K562 (cell line): Measurements from ENCODE around the gene DDX51. TPM values are rescaled to one million over a fixed set of nuclear protein-coding genes. Genes with fewer than 3 reads are reported as not detected.

Experiments
- ATAC-seq: fragments of 200-7000 bp; cut with Tn5 transposase; 3 replicates; pipeline ENCODE4 v1.9.1; 2020; ENCODE audit warnings: moderate library complexity
- BruUV-seq: library from RNA; stranded (reverse); fragments of 400-500 nt; replicated peaks from 2 replicates; lab custom pipeline; 2021; lab: Mats Ljungman, UMichigan
- CTCF ChIA-PET: fragments of 300-600 bp; formaldehyde crosslinking; extraction: SDS; loops from one replicate; lab custom pipeline; 2021; ENCODE audit warnings: low intra/inter-chr PET ratio; lab: Yijun Ruan, JAX
- POLR2A ChIA-PET: fragments of 300-600, 350-650 bp; sonication (Branson Sonifier 250); formaldehyde crosslinking; extraction: SDS; loops from one replicate; lab custom pipeline; 2021; ENCODE audit warnings: antibody characterized with exemption, inconsistent platforms; lab: Yijun Ruan, JAX
- DNase-seq, 4 experiments: peaks; one replicate each; pipeline versions ENCODE4 v3.0.0 to v3.0.0-alpha.2; 2011 to 2018; ENCODE audit warnings: low spot score in 3 of 4, mixed read lengths in 3 of 4; ENCODE audit errors: extremely low read depth in 1 of 4
- FAIRE-seq: peaks from 2 replicates; lab custom pipeline; 2011; peaks lifted over from hg19 to GRCh38; lab: Jason Lieb, UNC
- H2AFZ ChIP-seq: 2 replicates; pipeline ENCODE4 v1.6.0; 2011; ENCODE audit warnings: low read depth, low read length, control low read depth, inconsistent platforms
- H3K27ac ChIP-seq: fragments of 200-600 bp; 3 replicates; pipeline ENCODE4 v1.8.0; 2011; ENCODE audit warnings: low read depth, mild to moderate bottlenecking, control low read depth, inconsistent platforms, low read length, moderate library complexity, mixed read lengths; ENCODE audit errors: extremely low read depth
- H3K27me3 ChIP-seq, 2 experiments: fragments of 300-600 bp in 1 of 2; 2 replicates in 1 of 2; 3 replicates in 1 of 2; pipeline versions ENCODE4 v1.6.0 to v1.8.0; 2011; ENCODE audit warnings: inconsistent platforms in 2 of 2, low read length in 2 of 2, mild to moderate bottlenecking in 1 of 2, mixed read lengths in 1 of 2, moderate library complexity in 1 of 2; ENCODE audit not compliant: control insufficient read depth in 2 of 2, insufficient read depth in 2 of 2
- H3K36me3 ChIP-seq: fragments of 300-600 bp; 3 replicates; pipeline ENCODE4 v1.8.0; 2011; ENCODE audit warnings: mild to moderate bottlenecking, low read length, inconsistent platforms; ENCODE audit not compliant: control insufficient read depth, insufficient read depth
- H3K4me1 ChIP-seq, 2 experiments: fragments of 200-600 bp in 1 of 2; replicated peaks in 1 of 2; 2 replicates in 1 of 2; 3 replicates in 1 of 2; pipeline versions ENCODE4 v1.5.1 to v1.8.0; 2011; ENCODE audit warnings: inconsistent platforms in 2 of 2, low read length in 2 of 2, mild to moderate bottlenecking in 1 of 2, mixed read lengths in 1 of 2, moderate library complexity in 1 of 2; ENCODE audit not compliant: control insufficient read depth in 2 of 2, insufficient read depth in 2 of 2
- H3K4me2 ChIP-seq: 2 replicates; pipeline ENCODE4 v1.6.1; 2011; ENCODE audit warnings: low read length, control low read depth, inconsistent platforms, mixed read lengths; ENCODE audit not compliant: insufficient read depth
- H3K4me3 ChIP-seq: fragments of 200-600 bp; sonication (generic), shearing (Covaris generic); 2 replicates; pipeline ENCODE4 v1.5.1; 2016; ENCODE audit warnings: control low read depth, inconsistent platforms
- H3K79me2 ChIP-seq: fragments of 200-600 bp; 3 replicates; pipeline ENCODE4 v1.8.0; 2011; ENCODE audit warnings: low read length, inconsistent platforms; ENCODE audit not compliant: control insufficient read depth, insufficient read depth
- H3K9ac ChIP-seq, 2 experiments: 2 replicates each; pipeline versions ENCODE4 v1.6.0 to v1.6.1; 2011; ENCODE audit warnings: low read depth in 2 of 2, low read length in 2 of 2, control low read depth in 1 of 2, inconsistent platforms in 1 of 2, mild to moderate bottlenecking in 1 of 2, mixed read lengths in 1 of 2; ENCODE audit not compliant: insufficient read depth in 1 of 2
- H3K9me1 ChIP-seq: one replicate; pipeline ENCODE4 v1.6.0; 2011; ENCODE audit warnings: inconsistent platforms, mild to moderate bottlenecking, low read length, moderate library complexity; ENCODE audit not compliant: control insufficient read depth, insufficient read depth
- H3K9me3 ChIP-seq: replicated peaks from 2 replicates; pipeline ENCODE4 v1.5.1; 2011; ENCODE audit warnings: low read depth, low read length, inconsistent platforms; ENCODE audit not compliant: control insufficient read depth, insufficient read depth
- H4K20me1 ChIP-seq: replicated peaks from 2 replicates; pipeline ENCODE4 v1.6.1; 2011; ENCODE audit warnings: low read length, inconsistent platforms, mixed read lengths; ENCODE audit not compliant: control insufficient read depth, insufficient read depth
- CTCF ChIP-seq, 3 experiments: IDR thresholded peaks in 2 of 3; conservative IDR thresholded peaks in 1 of 3; 2 replicates each; pipeline ENCODE4 v1.5.1; 2011 to 2012; ENCODE audit warnings: low read length in 3 of 3, mild to moderate bottlenecking in 3 of 3, control low read depth in 2 of 3, improper control_type of control experiment in 1 of 3, inconsistent platforms in 1 of 3, low read depth in 1 of 3, mixed read lengths in 1 of 3, moderate library complexity in 1 of 3; ENCODE audit not compliant: insufficient read depth in 2 of 3
- NUFIP1 ChIP-seq: fragments of 450-650 bp; IDR thresholded peaks from 2 replicates; pipeline ENCODE4 v1.6.1; 2018; ENCODE audit not compliant: partially characterized antibody
- TAF1 ChIP-seq: IDR thresholded peaks from 2 replicates; pipeline ENCODE4 v1.6.1; 2011; ENCODE audit warnings: mild to moderate bottlenecking, low read length, moderate library complexity; ENCODE audit not compliant: insufficient read depth, control insufficient read depth, severe bottlenecking; ENCODE audit errors: extremely low read depth
- ZBTB33 ChIP-seq: sonication (generic); formaldehyde crosslinking; IDR thresholded peaks from 2 replicates; pipeline ENCODE4 v1.8.1; 2023; ENCODE audit warnings: mild to moderate bottlenecking, missing genetic modification reagents
- ZNF57 ChIP-seq: fragments of 450-650 bp; formaldehyde crosslinking; IDR thresholded peaks from 2 replicates; pipeline ENCODE4 v1.4.0; 2020; ENCODE audit warnings: mild to moderate bottlenecking, moderate library complexity
- WGBS: fragments of 100-300 bp; shearing (Covaris generic); methylation state at CpG from one replicate; pipeline ENCODE4 v1.1.6; 2016; ENCODE audit warnings: low coverage, mixed read lengths; ENCODE audit not compliant: insufficient coverage; ENCODE audit errors: missing lambda C conversion rate; 5-methylcytosine and 5-hydroxymethylcytosine counted together
- in situ Hi-C: fragments of 300-500 bp; cut with MboI; formaldehyde crosslinking; loops from 4 replicates; pipeline ENCODE4 v1.15.0; 2018; ENCODE audit warnings: inconsistent platforms, mixed read lengths
- intact Hi-C: fragments of 100-400 bp; cut with micrococcal nuclease; formaldehyde crosslinking; loops from 2 replicates; pipeline ENCODE4 v1.14.2; 2022
- polyA plus RNA-seq, 8 experiments: library from polyadenylated mRNA; depleted of rRNA in 4 of 8; stranded (reverse) in 5 of 8; unstranded in 3 of 8; fragments of >200 nt; fragmentation: Nextera tagmentation in 2 of 8; fragmentation: Illumina TruSeq in 1 of 8; extraction: Ambion mirVana in 2 of 8; extraction: Trizol in 1 of 8; gene quantifications; 2 replicates each; pipeline versions ENCODE4 v1.2.1 to v1.2.3, GENCODE V29; 2011 to 2014; ENCODE audit warnings: inconsistent platforms in 1 of 8, missing spikeins in 1 of 8
- total RNA-seq, 7 experiments: library from RNA; depleted of rRNA in 6 of 7; stranded (reverse); fragments of >200 nt in 6 of 7; fragmentation: Illumina TruSeq in 2 of 7; extraction: Trizol in 2 of 7; gene quantifications; 2 replicates each; pipeline versions ENCODE4 v1.2.1 to v1.2.3, GENCODE V29; 2011 to 2021; ENCODE audit warnings: low replicate concordance in 1 of 7
- TF ChIP-seq, protein P1 (sequence below), 2 experiments: fragments of 200-800 bp in 1 of 2; sonication (Bioruptor generic) in 1 of 2; sonication (generic) in 1 of 2; formaldehyde crosslinking in 1 of 2; IDR thresholded peaks in 1 of 2; conservative IDR thresholded peaks in 1 of 2; 2 replicates each; pipeline versions ENCODE4 v1.5.0 to v1.6.1; 2016 to 2020; ENCODE audit warnings: missing compliant biosample characterization in 1 of 2, missing genetic modification characterization in 1 of 2, missing genetic modification reagents in 1 of 2

The DDX51 gene
- total and polyA plus RNA-seq, 9 of the 15 experiments (the other 6 are each of a cell fraction or from before 2014, with no cell fraction given) = 1.1 to 35.9 (median 12.4) TPM

- FAIRE-seq (no peak), DNase-seq (no peak), ATAC-seq (peak; percentile 59)
- H3K9ac ChIP-seq = no peak overlapping the region
- no peak overlapping the region for H3K27ac ChIP-seq
- H3K4me2 ChIP-seq = no peak overlapping the region
- H3K4me1 ChIP-seq = peaks cover 0 to 47% of the 10 kb centered on the region in 2 experiments; a peak in 4 of 5 replicates
- in situ Hi-C loops = no loop called here
- no peak overlapping the region for H2AFZ ChIP-seq
- no peaks in the 10 kb centered on the region for H3K9me1 ChIP-seq
- BruUV-seq = no TSS peak
- TF ChIP-seq ZBTB33 (CRISPR knock-in tag) (0 out of 2 replicates have a peak, but pooled peaks have one; percentile 24), ZNF57 (no peak), CTCF (IDR thresholded peaks at IDR 0.05 in 2 of 3, conservative IDR thresholded peaks at IDR 0.05 in 1 of 3; ENCODE audit: insufficient read depth in 2 of 3, low read depth in 1 of 3, low read length in 3 of 3) (0 out of 6 replicates have a peak, but pooled peaks have one; percentile 10 to 27 (median 26)), NUFIP1 (no peak), TAF1 (no peak)
- TF ChIP-seq, protein P1, sequence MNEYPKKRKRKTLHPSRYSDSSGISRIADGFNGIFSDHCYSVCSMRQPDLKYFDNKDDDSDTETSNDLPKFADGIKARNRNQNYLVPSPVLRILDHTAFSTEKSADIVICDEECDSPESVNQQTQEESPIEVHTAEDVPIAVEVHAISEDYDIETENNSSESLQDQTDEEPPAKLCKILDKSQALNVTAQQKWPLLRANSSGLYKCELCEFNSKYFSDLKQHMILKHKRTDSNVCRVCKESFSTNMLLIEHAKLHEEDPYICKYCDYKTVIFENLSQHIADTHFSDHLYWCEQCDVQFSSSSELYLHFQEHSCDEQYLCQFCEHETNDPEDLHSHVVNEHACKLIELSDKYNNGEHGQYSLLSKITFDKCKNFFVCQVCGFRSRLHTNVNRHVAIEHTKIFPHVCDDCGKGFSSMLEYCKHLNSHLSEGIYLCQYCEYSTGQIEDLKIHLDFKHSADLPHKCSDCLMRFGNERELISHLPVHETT (CRISPR knock-in tag; conservative IDR thresholded peaks at IDR 0.05 in 1 of 2, IDR thresholded peaks at IDR 0.05 in 1 of 2) = no peak
- CTCF ChIA-PET = no interaction called here
- no peaks in the 10 kb centered on the region for H4K20me1 ChIP-seq
- H3K27me3 ChIP-seq = no peaks in the 10 kb centered on the region
- POLR2A ChIA-PET = interaction anchor here (0.6 kb wide), 1 partner anchor 413 kb away, joined by 4 read pairs; no protein-coding TSS in a partner anchor
- WGBS = 67% methylated on average over 11 of the region's 11 CpGs
- H3K9me3 ChIP-seq = no peaks in the 10 kb centered on the region
- H3K4me3 ChIP-seq = no peak overlapping the region
- H3K36me3 ChIP-seq = no peaks in the 10 kb centered on the region
- H3K79me2 ChIP-seq = no peaks in the 10 kb centered on the region
- intact Hi-C loops = no loop called here
Measured at GRCh38 chr12:132163911-132164288, 19.8 kb upstream of the DDX51 start.
